Endothelial cell of umbilical vein (primary cell): ENCODE results near the gene SF3B1.

Source experiments
- EZH2 ChIP-seq: IDR thresholded peaks from 2 replicates; pipeline ENCODE4 v1.6.1; 2012; ENCODE audit warnings: borderline replicate concordance, low read depth, mild to moderate bottlenecking, moderate library complexity, low read length, inconsistent platforms; ENCODE audit not compliant: severe bottlenecking
- GATA2 ChIP-seq: IDR thresholded peaks from 2 replicates; pipeline ENCODE4 v1.7.0; 2011; ENCODE audit warnings: low read depth, mild to moderate bottlenecking, moderate library complexity, mixed read lengths, low read length; ENCODE audit not compliant: insufficient read length, insufficient read depth
- POLR2A ChIP-seq: IDR thresholded peaks from 2 replicates; pipeline ENCODE4 v1.6.1; 2012; ENCODE audit warnings: low read depth, mild to moderate bottlenecking, control low read depth, low read length
- TF ChIP-seq, protein P1 (sequence below), 2 donors: IDR thresholded peaks; 1 replicate in 1 of 2; 2 replicates in 1 of 2; pipeline ENCODE4 v1.5.1; 2011; ENCODE audit warnings: low read length in 2 of 2, mild to moderate bottlenecking in 2 of 2, moderate library complexity in 2 of 2, control low read depth in 1 of 2, inconsistent platforms in 1 of 2, low read depth in 1 of 2; ENCODE audit not compliant: insufficient read depth in 1 of 2; ENCODE audit errors: extremely low read depth in 1 of 2

DNA sequence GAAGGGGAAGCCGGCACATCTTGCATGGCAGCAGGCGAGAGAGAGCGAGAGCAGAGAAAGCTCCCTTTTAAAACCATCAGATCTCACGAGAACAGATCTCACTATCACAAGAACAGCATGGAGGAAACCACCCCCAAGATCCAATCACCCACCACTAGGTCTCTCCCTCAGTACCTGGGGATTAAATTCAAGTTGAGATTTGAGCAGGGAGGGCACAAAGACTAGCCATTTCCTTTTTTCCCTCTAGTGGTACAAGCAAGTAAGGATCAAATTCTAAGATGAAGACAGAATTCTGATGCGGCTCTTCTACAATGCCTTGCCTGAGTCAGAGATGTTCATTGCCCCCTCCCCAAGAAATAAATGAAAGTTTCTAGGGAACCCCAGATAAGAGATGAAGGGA, 78.7 kb downstream of the SF3B1 start:
- TF ChIP-seq EZH2 (no peak), POLR2A (no peak), GATA2 (no peak)
- TF ChIP-seq, protein P1, sequence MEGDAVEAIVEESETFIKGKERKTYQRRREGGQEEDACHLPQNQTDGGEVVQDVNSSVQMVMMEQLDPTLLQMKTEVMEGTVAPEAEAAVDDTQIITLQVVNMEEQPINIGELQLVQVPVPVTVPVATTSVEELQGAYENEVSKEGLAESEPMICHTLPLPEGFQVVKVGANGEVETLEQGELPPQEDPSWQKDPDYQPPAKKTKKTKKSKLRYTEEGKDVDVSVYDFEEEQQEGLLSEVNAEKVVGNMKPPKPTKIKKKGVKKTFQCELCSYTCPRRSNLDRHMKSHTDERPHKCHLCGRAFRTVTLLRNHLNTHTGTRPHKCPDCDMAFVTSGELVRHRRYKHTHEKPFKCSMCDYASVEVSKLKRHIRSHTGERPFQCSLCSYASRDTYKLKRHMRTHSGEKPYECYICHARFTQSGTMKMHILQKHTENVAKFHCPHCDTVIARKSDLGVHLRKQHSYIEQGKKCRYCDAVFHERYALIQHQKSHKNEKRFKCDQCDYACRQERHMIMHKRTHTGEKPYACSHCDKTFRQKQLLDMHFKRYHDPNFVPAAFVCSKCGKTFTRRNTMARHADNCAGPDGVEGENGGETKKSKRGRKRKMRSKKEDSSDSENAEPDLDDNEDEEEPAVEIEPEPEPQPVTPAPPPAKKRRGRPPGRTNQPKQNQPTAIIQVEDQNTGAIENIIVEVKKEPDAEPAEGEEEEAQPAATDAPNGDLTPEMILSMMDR (IDR thresholded peaks at IDR 0.05; ENCODE audit: extremely low read depth in 1 of 2, insufficient read depth in 1 of 2, low read depth in 1 of 2, low read length in 2 of 2): peak in 1 of 2 donors; percentile 31
